HCT116 (cell line): ENCODE data around the gene TNP1. TPM values are rescaled to one million over a fixed set of nuclear protein-coding genes. Genes with fewer than 3 reads are reported as not detected.

Source experiments
- ATAC-seq: fragments of 200-7000 bp; cut with Tn5 transposase; 2 replicates; pipeline ENCODE4 v1.9.1; 2020; ENCODE audit warnings: mild to moderate bottlenecking, moderate library complexity
- BruUV-seq: library from RNA; stranded (reverse); fragments of 400-500 nt; replicated peaks from 2 replicates; lab custom pipeline; 2021; lab: Mats Ljungman, UMichigan
- CTCF ChIA-PET: fragments of 300-600 bp; sonication (Branson Sonifier 250); formaldehyde crosslinking; loops from one replicate; lab custom pipeline; 2021; ENCODE audit warnings: antibody characterized with exemption; lab: Charles Lee
- POLR2A ChIA-PET: fragments of 300-600, 350-600 bp; sonication (Branson Sonifier 250); formaldehyde crosslinking; loops from one replicate; lab custom pipeline; 2021; ENCODE audit warnings: antibody characterized with exemption; lab: Charles Lee
- RAD21 ChIA-PET, 2 experiments: fragments of 300-600 bp; sonication (Branson Sonifier 250); formaldehyde crosslinking; loops; one replicate each; lab custom pipeline; 2023; ENCODE audit warnings: low total read pairs in 2 of 2; ENCODE audit not compliant: uncharacterized antibody in 2 of 2, unreplicated experiment in 2 of 2, low non-redundant PET in 1 of 2; lab: Charles Lee
- DNase-seq: peaks from one replicate; pipeline ENCODE4 v3.0.0-alpha.2; 2010; ENCODE audit warnings: low read depth, low spot score
- H2AFZ ChIP-seq: fragments of 200-600 bp; shearing (Covaris generic), sonication (generic); 2 replicates; pipeline ENCODE4 v1.6.1; 2017; ENCODE audit warnings: low read depth, mixed run types, mixed read lengths, antibody characterized with exemption, low read length; ENCODE audit not compliant: poor library complexity, severe bottlenecking
- H3K27ac ChIP-seq: 2 replicates; pipeline ENCODE4 v1.5.1; 2012; ENCODE audit warnings: low read depth, low read length
- H3K27me3 ChIP-seq: fragments of 200-600 bp; sonication (generic); 2 replicates; pipeline ENCODE4 v1.6.1; 2016; ENCODE audit warnings: mixed run types, low read length, mixed read lengths; ENCODE audit not compliant: insufficient read depth
- H3K36me3 ChIP-seq, 2 experiments: fragments of 200-500 bp in 1 of 2; fragments of 200-600 bp in 1 of 2; sonication (Bioruptor generic) in 1 of 2; sonication (generic) in 1 of 2; 2 replicates each; pipeline versions ENCODE4 v1.5.1 to v1.6.1; 2014 to 2016; ENCODE audit warnings: low read length in 2 of 2, inconsistent platforms in 1 of 2, mixed read lengths in 1 of 2, mixed run types in 1 of 2; ENCODE audit not compliant: insufficient read depth in 2 of 2, control insufficient read depth in 1 of 2
- H3K4me1 ChIP-seq, 2 experiments: fragments of 200-600 bp in 1 of 2; sonication (generic) in 1 of 2; 2 replicates each; pipeline versions ENCODE4 v1.5.1 to v1.6.1; 2012 to 2017; ENCODE audit warnings: low read length in 2 of 2, inconsistent platforms in 1 of 2, mild to moderate bottlenecking in 1 of 2, mixed read lengths in 1 of 2, mixed run types in 1 of 2, moderate library complexity in 1 of 2; ENCODE audit not compliant: insufficient read depth in 2 of 2, control insufficient read depth in 1 of 2
- H3K4me2 ChIP-seq: fragments of 200-600 bp; sonication (generic); 2 replicates; pipeline ENCODE4 v1.6.1; 2017; ENCODE audit warnings: mixed run types, low read length, mixed read lengths
- H3K4me3 ChIP-seq, 2 experiments: fragments of 200-600 bp in 1 of 2; sonication (generic) in 1 of 2; replicated peaks in 1 of 2; 2 replicates each; pipeline ENCODE4 v1.5.1; 2011 to 2016; ENCODE audit warnings: low read length in 2 of 2, control low read depth in 1 of 2, low read depth in 1 of 2, mild to moderate bottlenecking in 1 of 2, mixed read lengths in 1 of 2, mixed run types in 1 of 2
- H3K79me2 ChIP-seq: fragments of 200-600 bp; sonication (generic); 2 replicates; pipeline ENCODE4 v1.6.1; 2017; ENCODE audit warnings: mild to moderate bottlenecking, mixed run types, low read length, moderate library complexity, mixed read lengths; ENCODE audit not compliant: insufficient read depth
- H3K9ac ChIP-seq: fragments of 200-600 bp; sonication (generic); 2 replicates; pipeline ENCODE4 v1.6.1; 2016; ENCODE audit warnings: low read length, mixed read lengths
- H3K9me2 ChIP-seq: fragments of 200-600 bp; sonication (generic), shearing (Covaris generic); 2 replicates; pipeline ENCODE4 v1.6.1; 2017; ENCODE audit warnings: mixed run types, mild to moderate bottlenecking, moderate library complexity; ENCODE audit not compliant: insufficient read depth
- H3K9me3 ChIP-seq, 2 experiments: fragments of 200-500 bp in 1 of 2; fragments of 200-600 bp in 1 of 2; sonication (Bioruptor generic) in 1 of 2; sonication (generic) in 1 of 2; 2 replicates each; pipeline ENCODE4 v1.6.1; 2014 to 2017; ENCODE audit warnings: low read length in 2 of 2, mixed read lengths in 2 of 2, inconsistent platforms in 1 of 2, low read depth in 1 of 2, mild to moderate bottlenecking in 1 of 2, mixed run types in 1 of 2, moderate library complexity in 1 of 2; ENCODE audit not compliant: control insufficient read depth in 1 of 2, insufficient read depth in 1 of 2
- H4K20me1 ChIP-seq: fragments of 200-600 bp; sonication (generic), shearing (Covaris generic); 2 replicates; pipeline ENCODE4 v1.6.1; 2017; ENCODE audit warnings: mixed run types, mild to moderate bottlenecking, moderate library complexity; ENCODE audit not compliant: insufficient read depth
- ATF3 ChIP-seq: IDR thresholded peaks from 2 replicates; pipeline ENCODE4 v1.6.1; 2012
- CEBPB ChIP-seq: IDR thresholded peaks from 2 replicates; pipeline ENCODE4 v1.6.1; 2012; ENCODE audit warnings: low read depth
- ELF1 ChIP-seq: IDR thresholded peaks from 2 replicates; pipeline ENCODE4 v1.6.1; 2012; ENCODE audit warnings: low read depth, borderline replicate concordance
- EZH2 ChIP-seq: fragments of 200-600 bp; sonication (generic); IDR thresholded peaks from 2 replicates; pipeline ENCODE4 v1.6.1; 2017; ENCODE audit warnings: antibody characterized with exemption, mixed run types
- EZH2phosphoT487 ChIP-seq: fragments of 200-600 bp; IDR thresholded peaks from 2 replicates; pipeline ENCODE4 v1.6.1; 2018; ENCODE audit warnings: antibody characterized with exemption, borderline replicate concordance
- FOSL1 ChIP-seq: IDR thresholded peaks from 2 replicates; pipeline ENCODE4 v1.6.1; 2012; ENCODE audit warnings: low read depth
- JUND ChIP-seq: IDR thresholded peaks from 2 replicates; pipeline ENCODE4 v1.6.1; 2012
- POLR2A ChIP-seq: IDR thresholded peaks from 2 replicates; pipeline ENCODE4 v1.7.0; 2011; ENCODE audit warnings: borderline replicate concordance; ENCODE audit not compliant: insufficient read depth, insufficient read length; ENCODE audit errors: extremely low read depth
- POLR2AphosphoS5 ChIP-seq: IDR thresholded peaks from 2 replicates; pipeline ENCODE4 v1.6.1; 2011; ENCODE audit warnings: mild to moderate bottlenecking, low read depth, low read length, moderate library complexity
- RAD21 ChIP-seq: IDR thresholded peaks from 2 replicates; pipeline ENCODE4 v1.6.1; 2012; ENCODE audit warnings: low read depth, mild to moderate bottlenecking
- REST ChIP-seq: IDR thresholded peaks from 2 replicates; pipeline ENCODE4 v1.6.1; 2012; ENCODE audit warnings: low read depth
- SIN3A ChIP-seq: IDR thresholded peaks from 2 replicates; pipeline ENCODE4 v1.6.1; 2012; ENCODE audit warnings: low read depth
- SRF ChIP-seq: IDR thresholded peaks from 2 replicates; pipeline ENCODE4 v1.6.1; 2012; ENCODE audit warnings: low read depth
- YY1 ChIP-seq: IDR thresholded peaks from 2 replicates; pipeline ENCODE4 v1.6.1; 2011; ENCODE audit warnings: low read length, low read depth, moderate library complexity, mild to moderate bottlenecking; ENCODE audit not compliant: insufficient replicate concordance; ENCODE audit errors: extremely low read depth
- ZFX ChIP-seq: fragments of 450-650 bp; IDR thresholded peaks from 2 replicates; pipeline ENCODE4 v1.6.1; 2017
- ZNF274 ChIP-seq: fragments of 200-500 bp; sonication (Bioruptor generic); IDR thresholded peaks from 2 replicates; pipeline ENCODE4 v1.6.1; 2014; ENCODE audit warnings: mild to moderate bottlenecking, low read depth, low read length, inconsistent platforms
- intact Hi-C: fragments of 100-400 bp; cut with micrococcal nuclease; formaldehyde crosslinking; loops from 2 replicates; pipeline ENCODE4 v1.10.0; 2022
- total RNA-seq: library from RNA; stranded (reverse); gene quantifications from one replicate; pipeline ENCODE4 v1.2.1, GENCODE V29; 2021; ENCODE audit not compliant: unreplicated experiment

TNP1 gene
- total RNA-seq, 1 experiment from 2014 or later: not detected

GRCh38 chr2:216833061-216833460 lies 26.8 kb downstream of the TNP1 start:
- Histone ChIP-seq H2AFZ (no peak overlapping the region), H3K4me1 (no peaks in the 10 kb centered on the region), H3K27me3 (peaks cover 73% of the 10 kb centered on the region), H3K36me3 (no peaks in the 10 kb centered on the region), H3K27ac (no peak overlapping the region), H3K4me3 (no peak overlapping the region), H3K4me2 (no peak overlapping the region), H3K9ac (no peak overlapping the region), H3K9me2 (no peaks in the 10 kb centered on the region), H3K79me2 (no peaks in the 10 kb centered on the region), H3K9me3 (no peaks in the 10 kb centered on the region), H4K20me1 (no peaks in the 10 kb centered on the region)
- ATAC-seq (no peak), DNase-seq (no peak)
- CTCF ChIA-PET: no interaction called here
- TF ChIP-seq SRF (no peak), CEBPB (no peak), ATF3 (no peak), ELF1 (no peak), POLR2A (no peak), JUND (no peak), ZNF274 (no peak), RAD21 (no peak), REST (no peak), ZFX (no peak), EZH2 (no peak), FOSL1 (no peak), POLR2AphosphoS5 (no peak), EZH2phosphoT487 (no peak), SIN3A (no peak), YY1 (no peak)
- RAD21 ChIA-PET: no interaction called here
- POLR2A ChIA-PET: no interaction called here
- BruUV-seq: no TSS peak
- intact Hi-C loops: no loop called here
